Activated CD4-positive, alpha-beta T cell treated with anti-CD3 and anti-CD28 coated beads for 4 hours (primary cell): ENCODE data around the gene VWA1.
A peak's percentile ranks its signal among the peaks of the same experiment; 100 is the strongest.
"Not testable (repeated sequence)": the region's sequence is repeated elsewhere in the genome, so short reads cannot be mapped to it uniquely, and the experiment has no call there.

Source experiments
- DNase-seq, 2 donors: peaks; one replicate each; pipeline ENCODE4 v3.0.0-alpha.2; 2020

Gene VWA1

GRCh38 chr1:1460540-1461130 lies 25.1 kb downstream of the VWA1 start:
- DNase-seq: no peak

GRCh38 chr1:1461721-1462317 lies 26.3 kb downstream of the VWA1 start:
- no peak for DNase-seq

- no peak for DNase-seq
Observed at GRCh38 chr1:1462318-1462966, 27.0 kb downstream of the VWA1 start.

- DNase-seq: no peak
Observed at GRCh38 chr1:1463312-1463711, 27.8 kb downstream of the VWA1 start.

- DNase-seq: not testable (repeated sequence)
Observed at GRCh38 chr1:1468196-1468985, 32.9 kb downstream of the VWA1 start.

- DNase-seq: no peak
Observed at GRCh38 chr1:1470626-1471388, 35.3 kb downstream of the VWA1 start.

- DNase-seq: peak; percentile 91 to 93
Observed at GRCh38 chr1:1471389-1472052, 36.0 kb downstream of the VWA1 start, which contains the start of gene ATAD3B. Gene ATAD3B, plus strand, starts transcription at chr1:1471765. Its CDS starts 120 bp downstream, at chr1:1471885.

- DNase-seq: peak in 1 of 2 donors; percentile 11
Observed at GRCh38 chr1:1472053-1472876, 36.8 kb downstream of the VWA1 start.

- not testable (repeated sequence) for DNase-seq
Observed at GRCh38 chr1:1476011-1476410, 40.5 kb downstream of the VWA1 start.

- no peak for DNase-seq
Observed at GRCh38 chr1:1477206-1477605, 41.7 kb downstream of the VWA1 start.

GRCh38 chr1:1479547-1480487 lies 44.3 kb downstream of the VWA1 start:
- no peak for DNase-seq

GRCh38 chr1:1480488-1480867 lies 45.0 kb downstream of the VWA1 start:
- not testable (repeated sequence) for DNase-seq

- not testable (repeated sequence) for DNase-seq
Observed at GRCh38 chr1:1481811-1482210, 46.3 kb downstream of the VWA1 start.

GRCh38 chr1:1482856-1483255 lies 47.4 kb downstream of the VWA1 start:
- DNase-seq: no peak

- no peak for DNase-seq
Observed at GRCh38 chr1:1483714-1484113, 48.2 kb downstream of the VWA1 start.

- DNase-seq: not testable (repeated sequence)
Observed at GRCh38 chr1:1484976-1485750, 49.7 kb downstream of the VWA1 start.

- not testable (repeated sequence) for DNase-seq
Observed at GRCh38 chr1:1485755-1486317, 50.3 kb downstream of the VWA1 start.

GRCh38 chr1:1487701-1488100 lies 52.2 kb downstream of the VWA1 start:
- DNase-seq: no peak

- DNase-seq: no peak
Observed at GRCh38 chr1:1489231-1489630, 53.7 kb downstream of the VWA1 start.
